Activated T-cell treated with anti-CD3 and anti-CD28 coated beads, Interleukin-2, amount 50 U/mL, for 48 hours (primary cell): ENCODE results near the gene NRTN.
"Not testable (repeated sequence)": the region's sequence is repeated elsewhere in the genome, so short reads cannot be mapped to it uniquely, and the experiment has no call there.

Experiments used
- DNase-seq, 2 experiments: peaks; one replicate each; pipeline ENCODE4 v3.0.0-alpha.2; 2020

Gene NRTN

DNA sequence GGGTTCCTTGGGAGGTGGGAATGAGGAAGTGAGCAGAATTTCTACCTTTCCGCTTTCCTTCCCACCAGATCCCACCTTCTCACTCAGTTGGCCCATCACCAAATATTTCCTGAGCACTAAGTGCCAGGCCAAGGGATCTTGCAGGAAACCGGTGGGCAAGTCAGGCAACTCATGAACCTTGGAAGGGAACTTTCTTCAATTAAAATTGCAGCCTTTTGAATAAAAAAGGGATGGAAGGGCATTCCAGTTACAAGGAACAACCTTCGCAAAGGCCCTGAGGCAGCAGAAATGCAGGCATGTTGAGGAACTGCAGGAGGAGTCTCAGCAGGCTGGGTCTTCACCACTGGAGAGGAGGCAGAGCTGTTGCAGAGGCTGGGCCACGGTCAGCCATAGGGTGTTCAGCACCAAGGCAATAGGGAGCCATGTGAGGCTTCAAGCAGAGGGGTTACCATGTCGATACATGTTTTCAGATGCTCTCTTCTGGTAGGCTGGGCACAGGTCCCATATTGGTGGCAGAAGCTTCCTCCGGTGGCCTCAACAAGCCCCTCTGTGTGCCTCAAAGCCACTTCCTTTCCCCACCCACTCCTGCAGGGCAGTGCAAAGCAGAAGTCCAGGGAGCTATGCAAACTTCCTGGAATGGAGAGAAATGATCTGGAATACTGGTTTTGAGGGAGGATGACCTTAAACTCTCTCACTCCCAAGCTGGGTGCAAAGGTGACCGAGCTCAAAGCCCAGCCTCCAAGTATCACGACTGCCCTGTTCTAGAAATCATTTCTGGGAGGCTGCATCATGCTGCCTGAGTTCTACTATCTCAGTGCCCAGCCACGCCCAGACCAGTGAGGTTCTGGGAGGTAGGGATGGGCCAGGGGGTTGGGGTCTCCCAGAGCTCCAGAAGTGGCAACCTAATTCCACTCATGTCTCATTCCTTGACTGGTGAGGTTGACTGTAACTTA lies 34.5 kb downstream of the NRTN start, which contains the start of gene FUT6:
Gene FUT6 (minus strand): TSS at position 638 of the 953 bp plus-strand sequence. CDS start 7,135 bp downstream, outside the sequence.
- DNase-seq: no peak

DNA sequence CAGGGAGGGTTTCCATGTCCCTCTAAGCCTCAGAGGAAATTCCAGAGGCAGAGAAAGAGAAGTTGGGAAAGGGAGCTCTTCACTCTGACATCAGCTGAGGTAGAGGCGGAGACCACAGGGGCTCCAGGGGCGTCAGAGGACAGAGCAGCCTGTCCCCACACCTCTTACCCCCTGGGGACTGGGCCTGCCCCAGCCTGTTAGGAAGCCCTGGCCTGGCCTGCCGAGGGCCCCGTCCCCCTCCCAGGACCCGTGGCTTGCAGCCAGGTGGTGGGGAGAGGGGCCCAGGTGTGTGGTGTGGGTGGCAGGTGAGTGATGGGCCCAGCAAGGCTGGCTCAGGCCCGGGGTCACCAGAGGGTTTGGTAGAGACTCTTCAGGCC lies 36.9 kb downstream of the NRTN start:
- not testable (repeated sequence) for DNase-seq

DNA sequence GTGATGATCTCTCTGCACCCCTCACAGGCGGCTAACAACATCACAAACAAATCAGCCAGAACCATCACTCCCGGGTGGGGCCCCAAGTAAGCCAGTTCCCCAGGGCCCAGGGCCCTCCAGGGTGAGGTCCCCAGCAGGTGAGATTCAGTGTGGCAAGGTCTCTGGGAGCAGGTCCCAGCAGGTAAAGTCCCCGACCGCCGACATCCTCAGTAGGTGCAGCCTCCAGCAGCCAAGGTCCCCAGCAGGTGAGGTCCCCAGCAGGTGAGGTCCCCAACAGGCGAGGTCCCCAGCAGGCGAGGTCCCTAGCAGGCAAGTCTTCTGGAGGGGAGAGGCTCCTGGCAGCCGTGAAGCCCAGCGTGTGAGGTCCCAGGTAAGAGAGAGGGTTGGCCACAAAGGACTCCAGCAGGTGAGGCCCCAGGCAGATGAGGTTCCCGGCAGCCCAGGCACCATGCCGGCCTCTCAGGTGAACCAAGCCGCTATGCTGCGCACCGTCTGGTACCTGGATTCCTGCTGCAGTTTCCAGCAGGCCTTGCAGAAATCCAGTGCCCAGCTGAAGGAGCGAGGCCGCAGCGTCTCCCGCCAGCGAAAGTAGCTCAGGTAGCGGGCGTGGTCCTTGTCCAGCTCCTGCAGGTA lies 38.5 kb downstream of the NRTN start:
- DNase-seq: no peak

DNA sequence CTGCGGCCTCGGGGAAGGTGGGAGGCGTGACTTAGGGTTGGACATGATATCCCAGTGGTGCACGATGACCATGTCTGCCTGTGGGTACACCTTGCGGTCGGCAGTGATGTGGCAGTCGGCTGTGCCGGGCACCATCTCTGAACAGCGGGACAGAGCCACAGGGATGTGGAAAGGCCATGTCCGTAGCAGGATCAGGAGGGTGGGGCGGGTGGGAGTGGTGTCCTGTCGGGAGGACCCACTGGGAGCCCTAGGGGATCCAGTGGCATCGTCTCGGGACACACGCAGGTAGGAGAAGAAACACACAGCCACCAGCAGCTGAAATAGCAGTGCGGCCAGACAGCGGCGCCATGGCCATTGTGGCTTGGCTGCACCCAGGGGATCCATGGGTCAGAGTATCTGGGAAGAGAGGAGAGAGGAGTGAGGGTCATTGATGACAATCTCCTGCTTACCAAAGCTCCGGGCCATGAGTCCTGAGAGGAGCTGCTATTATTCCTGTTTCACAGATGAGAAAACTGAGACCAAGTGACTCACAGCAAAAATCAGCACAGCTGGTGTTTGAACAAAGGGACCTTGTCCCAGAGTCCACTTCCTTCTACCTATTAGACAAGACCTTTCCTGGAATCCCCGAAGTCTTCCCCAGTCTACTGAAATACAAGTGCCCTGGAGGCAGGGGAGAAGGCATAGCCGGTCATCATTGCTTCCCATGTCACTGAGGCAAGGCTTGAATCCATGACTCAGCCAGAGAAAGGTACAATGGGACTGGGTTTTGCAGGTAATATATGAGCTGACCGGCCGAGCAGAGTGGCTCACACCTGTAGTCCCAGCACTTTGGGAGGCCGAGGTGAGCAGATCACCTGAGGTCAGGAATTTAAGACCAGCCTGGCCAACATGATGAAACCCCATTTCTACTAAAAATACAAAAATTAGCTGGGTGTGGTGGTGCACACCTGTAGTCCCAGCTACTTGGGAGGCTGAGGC lies 39.9 kb downstream of the NRTN start:
- no peak for DNase-seq

DNA sequence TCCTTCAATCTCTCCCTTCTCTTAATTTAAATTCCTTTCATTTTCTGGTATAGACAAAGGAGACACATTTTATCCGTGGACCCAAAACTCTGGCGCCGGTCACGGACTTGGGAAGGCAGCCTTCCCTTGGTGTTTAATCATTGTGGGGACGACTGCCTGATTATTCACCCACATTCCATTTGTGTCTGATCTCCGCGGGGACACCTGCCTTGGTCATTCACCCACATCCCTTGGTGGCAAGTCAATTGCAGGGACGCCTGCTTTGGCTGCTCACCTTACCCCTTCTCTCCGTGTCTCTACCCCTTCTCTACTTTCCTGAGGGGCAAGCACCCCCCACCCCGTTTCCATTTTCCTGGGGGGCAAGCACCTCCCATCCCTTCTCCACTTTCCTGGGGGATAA lies 43.0 kb downstream of the NRTN start:
- DNase-seq: not testable (repeated sequence)

DNA sequence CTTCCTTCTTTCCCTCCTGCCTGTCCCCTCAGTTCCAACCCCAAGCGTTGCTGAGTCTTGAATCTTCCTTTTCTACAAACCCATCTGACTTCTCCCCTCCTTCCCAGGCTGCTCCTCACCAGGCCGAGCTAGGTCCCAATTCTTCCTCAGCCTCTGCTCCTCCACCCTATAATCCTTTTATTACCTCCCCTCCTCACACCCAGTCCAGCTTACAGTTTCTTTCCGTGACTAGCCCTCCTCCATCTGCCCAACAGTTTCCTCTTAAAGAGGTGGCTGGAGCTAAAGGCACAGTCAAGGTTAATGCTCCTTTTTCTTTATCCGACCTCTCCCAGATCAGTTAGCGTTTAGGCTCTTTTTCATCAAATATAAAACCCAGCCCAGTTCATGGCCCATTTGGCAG lies 43.8 kb downstream of the NRTN start:
- DNase-seq: not testable (repeated sequence)

DNA sequence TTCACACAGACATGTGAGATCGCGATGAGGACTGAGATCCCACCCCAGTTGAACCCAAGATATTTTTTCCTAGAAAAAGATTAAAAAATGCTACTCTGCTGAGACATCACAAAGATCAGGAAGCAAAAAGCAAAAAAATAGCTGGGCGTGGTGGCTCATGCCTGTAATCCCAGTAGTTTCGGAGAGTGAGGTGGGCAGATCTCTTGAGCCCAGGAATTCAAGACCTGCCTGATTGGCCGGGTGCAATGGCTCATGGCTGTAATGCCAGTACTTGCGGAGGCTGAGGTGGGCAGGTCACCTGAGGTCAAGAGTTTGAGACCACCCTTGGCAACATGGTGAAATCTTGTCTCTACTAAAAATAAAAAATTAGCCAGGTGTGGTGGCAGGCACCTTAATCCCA lies 45.3 kb downstream of the NRTN start:
- DNase-seq: no peak

DNA sequence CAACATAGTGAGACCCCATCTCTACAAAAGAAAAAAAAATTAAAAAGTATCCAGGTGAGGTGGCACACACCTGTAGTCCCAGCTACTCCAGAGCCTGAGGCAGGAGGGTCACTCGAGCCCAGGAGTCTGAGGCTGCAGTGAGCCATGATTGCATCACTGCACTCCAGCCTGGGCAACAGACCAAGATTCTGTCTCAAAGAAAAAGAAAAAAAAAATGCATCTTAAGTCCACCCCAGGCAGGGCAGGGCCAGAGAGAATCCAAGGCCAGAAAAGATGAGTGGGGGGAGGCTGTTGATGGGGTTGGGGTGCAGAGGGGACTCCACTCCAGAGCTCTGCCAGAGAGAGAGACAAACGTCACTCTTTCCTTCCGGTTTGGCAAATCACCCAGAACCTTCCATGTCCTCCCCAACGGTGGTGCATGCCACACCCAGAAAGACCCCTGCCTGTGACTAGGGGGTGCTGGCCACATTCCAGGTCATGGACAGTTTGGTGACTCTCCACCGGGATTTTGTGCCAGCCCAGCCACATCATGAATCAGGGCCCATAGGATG lies 46.0 kb downstream of the NRTN start:
- DNase-seq: no peak

DNA sequence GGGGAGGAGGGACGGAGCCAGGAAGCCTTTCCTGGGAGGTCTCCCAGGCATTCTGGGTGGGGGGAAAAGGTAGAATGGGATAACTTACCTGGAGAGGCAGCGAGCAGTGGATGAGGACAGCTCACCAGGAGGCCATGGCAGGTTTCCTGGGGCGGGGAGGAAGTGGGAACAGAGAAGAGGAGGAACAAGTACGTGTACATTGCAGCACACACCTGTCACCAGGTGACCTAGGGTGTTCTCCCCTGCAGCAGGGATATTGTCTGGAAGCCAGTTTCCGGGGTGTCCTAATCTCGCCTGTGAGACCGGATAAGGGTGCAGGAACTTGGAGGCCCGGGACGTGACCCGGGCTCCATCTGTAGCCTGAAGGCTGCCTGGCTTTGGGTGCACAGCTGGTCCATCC lies 46.4 kb downstream of the NRTN start, which contains the start of gene FUT3:
Gene FUT3 (minus strand): TSS at position 148 of the 400 bp plus-strand sequence.
- no peak for DNase-seq

DNA sequence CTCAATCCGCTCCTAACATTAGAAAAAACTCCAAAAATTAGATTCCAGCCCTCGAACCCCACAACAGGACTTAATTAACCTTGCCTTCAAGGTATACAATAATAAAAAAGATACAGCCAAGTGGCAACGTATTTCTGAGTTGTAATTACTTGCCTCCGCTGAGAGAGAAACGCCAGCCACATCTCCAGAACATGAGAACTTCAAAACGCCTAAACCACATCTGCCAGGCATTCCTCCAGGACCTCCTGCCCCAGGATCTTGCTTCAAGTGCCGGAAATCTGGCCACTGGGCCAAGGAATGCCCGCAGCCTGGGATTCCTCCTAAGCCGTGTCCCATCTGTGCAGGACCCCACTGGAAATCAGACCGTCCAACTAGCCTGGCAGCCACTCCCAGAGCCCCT lies 49.3 kb downstream of the NRTN start:
- DNase-seq: not testable (repeated sequence)

DNA sequence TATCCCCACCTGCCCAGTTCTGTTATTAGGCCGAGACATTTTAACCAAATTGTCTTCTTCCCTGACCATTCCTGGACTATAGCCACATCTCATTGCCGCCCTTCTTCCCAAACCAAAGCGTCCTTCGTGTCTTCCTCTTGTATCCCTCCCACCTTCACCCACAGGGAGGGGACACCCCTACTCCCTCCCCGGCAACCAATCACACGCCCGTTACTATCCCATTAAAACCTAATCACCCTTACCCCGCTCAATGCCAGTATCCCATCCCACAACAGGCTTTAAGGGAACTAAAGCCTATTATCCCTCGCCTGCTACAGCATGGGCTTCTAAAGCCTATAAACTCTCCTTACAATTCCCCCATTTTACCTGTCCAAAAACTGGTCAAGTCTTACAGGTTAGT lies 50.3 kb downstream of the NRTN start:
- DNase-seq: not testable (repeated sequence)

DNA sequence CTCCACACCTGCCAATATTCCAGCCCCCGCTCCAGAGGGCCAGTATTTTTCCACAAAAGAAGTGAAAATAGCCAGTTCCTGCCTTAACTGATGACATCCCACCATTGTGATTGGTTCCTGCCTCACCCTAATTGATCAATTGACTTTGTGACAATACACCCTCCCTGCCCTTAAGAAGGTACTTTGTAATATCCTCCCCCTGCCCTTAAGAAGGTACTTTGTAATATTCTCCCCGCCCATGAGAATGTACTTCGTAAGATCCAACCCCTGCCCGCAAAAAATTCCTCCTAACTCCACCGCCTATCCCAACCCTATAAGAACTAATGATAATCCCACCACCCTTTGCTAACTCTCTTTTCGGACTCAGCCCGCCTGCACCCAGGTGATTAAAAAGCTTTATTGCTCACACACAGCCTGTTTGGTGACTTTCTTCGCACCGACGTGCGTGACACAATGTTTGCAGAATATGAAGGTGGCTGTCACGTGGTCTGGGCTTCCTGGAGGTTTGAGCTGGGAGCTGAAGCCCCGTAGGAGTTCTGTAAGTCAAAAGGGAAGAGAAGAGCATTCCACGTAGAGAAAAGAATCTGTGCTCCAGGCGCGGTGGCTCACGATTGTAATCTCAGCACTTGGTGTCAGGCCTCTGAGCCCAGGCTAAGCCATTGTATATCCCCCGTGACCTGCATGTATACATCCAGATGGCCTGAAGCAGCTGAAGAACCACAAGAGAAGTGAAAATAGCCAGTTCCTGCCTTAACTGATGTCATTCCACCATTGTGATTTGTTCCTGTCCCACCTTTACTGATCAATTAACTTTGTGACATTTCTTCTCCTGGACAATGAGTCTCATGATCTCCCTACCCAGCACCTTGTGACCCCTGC lies 52.6 kb downstream of the NRTN start:
- DNase-seq: no peak

DNA sequence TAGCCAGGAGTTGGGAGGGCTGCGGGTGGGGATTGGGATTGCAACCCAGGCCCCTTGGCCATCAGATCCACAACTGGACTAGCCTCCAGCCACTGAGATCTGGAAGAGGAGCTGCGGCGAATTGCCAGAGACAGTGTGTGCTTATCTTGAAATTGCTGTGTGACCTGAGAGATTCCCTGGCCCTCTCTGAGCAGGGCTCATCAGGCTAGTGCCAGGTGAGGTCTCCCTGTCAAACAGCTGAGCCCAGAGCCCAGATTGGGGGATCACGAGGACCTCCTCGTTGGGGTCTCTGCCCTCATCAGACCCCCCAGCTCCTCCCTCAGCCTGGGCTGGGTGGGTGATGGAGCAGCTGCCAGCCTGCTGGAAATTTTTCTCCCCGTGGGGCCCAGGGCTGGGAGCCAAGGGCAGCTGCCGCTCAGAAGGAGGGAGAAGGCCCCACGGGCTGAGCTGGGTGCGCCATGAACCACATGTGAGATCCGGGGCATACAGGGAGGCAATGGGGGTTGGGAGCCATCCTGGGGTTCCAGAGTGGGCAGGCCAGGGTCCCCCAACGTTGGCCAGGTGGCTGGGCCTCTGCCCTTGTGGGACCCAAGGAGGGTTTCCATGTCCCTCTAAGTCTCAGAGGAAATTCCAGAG lies 58.3 kb downstream of the NRTN start:
- DNase-seq: no peak

DNA sequence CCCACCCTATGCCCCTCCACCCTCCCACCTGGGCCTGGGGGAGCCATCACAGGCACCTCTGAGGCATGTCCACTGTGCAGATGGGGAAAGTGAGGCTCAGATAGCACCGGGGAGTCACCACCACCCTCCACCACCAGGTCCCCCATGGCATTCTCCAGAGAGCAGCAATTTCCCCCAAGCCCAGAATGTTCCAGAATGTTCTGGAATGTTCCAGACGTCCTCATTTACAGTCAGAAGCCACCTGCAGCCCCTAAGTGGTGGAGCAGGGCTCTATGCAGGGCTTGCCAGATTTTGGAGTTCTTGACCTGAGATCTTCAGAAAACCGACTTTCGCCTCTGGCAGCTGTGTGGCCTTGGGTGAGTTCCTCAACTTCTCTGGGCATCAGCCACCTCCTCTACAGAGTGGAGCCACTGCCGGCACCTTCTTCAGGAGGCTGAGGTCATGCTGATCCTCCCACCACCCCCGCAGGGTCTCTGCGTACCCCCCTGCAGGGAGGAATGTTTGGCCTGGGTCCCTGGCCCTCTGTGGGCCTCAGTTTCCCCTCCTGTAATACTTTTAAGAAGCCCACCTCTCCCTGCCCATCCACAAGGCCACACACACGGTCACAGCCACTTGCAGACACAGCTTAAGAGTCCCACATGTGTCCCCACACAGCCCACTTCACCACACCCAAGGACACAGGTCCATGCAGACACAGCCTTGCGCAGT lies 59.3 kb downstream of the NRTN start:
- no peak for DNase-seq

DNA sequence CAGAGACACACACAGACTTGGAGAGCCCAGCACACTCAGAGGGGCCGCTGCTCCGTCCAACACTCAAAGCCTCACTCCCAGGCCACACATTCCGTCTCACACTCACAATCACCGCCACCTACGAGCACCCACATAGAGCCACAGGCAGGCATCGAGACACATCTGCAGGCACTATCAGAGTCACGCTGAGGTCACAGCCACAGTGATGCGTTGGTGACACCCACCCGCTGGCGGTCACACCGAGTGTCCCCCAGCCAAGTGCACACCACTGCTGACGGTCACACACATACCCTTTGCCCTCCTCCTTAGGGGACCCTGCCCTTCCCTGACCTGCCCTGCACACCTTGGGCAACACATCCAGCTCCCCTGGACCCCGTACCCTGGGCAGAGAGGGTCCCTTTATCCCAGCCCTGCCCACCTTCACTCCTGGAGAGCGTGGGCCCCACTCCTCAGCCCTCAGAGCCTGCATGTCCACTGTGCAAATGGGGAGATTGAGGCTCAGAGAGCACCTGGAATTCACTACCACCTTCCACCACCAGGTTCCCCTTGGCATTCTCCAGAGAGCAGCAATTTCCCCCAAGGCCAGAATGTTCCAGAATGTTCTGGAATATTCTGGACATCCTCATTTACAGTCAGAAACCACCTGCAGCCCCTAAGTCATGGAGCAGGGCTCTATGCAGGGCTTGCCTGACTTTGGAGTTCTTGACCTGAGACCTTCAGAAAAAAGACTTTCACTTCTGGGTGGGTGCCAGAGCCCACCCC lies 60.0 kb downstream of the NRTN start:
- no peak for DNase-seq

DNA sequence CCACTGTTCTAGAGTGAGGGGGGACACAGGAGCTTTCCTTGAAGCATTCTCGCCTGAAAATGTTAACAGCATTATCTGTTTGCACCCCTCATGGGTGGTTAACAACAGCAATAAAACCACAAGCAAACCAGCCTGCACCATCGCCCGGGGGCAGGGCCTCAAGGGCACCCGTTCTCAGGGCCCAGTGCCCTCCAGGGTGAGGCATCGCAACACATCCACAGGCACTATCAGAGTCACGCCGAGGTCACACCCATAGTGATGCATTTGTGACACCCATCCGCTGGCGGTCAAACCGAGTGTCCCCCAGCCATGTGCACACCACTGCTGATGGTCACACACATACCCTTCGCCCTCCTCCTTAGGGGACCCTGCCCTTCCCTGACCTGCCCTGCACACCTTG lies 60.9 kb downstream of the NRTN start:
- no peak for DNase-seq

DNA sequence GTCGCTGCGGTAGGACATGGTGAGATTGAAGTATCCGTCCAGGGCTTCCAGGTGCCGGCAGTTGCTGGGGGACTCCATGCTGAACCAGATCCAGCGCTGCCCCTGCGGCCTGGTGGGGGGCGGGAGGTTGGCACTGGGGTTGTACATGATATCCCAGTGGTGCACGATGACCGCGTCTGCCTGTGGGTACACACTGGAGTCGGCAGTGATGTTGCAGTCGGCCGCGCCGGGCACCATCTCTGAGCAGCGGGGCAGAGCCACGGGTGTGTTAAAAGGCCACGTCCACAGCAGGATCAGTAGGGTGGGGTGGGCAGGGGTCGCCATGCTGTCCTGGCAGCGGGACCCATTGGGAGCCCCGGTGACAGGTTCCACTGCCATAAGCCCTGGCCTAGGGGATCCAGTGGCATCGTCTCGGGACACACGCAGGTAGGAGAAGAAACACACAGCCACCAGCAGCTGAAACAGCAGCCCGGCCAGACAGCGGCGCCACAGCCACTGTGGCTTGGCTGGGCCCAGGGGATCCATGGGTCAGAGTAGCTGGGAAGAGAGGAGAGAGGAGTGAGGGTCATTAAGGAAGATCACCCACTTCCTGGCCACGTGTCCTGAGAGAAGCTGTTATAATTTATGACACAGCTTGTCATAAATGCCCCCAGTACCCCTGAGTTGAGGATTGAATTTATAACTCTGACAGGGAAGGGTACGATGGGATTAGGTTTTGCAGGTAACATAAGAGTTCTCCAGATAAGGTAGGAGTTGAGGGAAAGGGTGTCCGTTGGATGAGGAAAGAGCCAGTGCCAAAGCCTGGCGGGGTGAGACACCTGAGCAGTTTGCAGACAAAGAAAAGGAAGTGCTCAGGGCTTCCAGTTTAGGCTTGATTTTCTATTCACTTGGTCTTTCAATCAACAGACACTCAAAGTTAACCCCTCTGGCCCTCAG lies 62.6 kb downstream of the NRTN start:
- no peak for DNase-seq

DNA sequence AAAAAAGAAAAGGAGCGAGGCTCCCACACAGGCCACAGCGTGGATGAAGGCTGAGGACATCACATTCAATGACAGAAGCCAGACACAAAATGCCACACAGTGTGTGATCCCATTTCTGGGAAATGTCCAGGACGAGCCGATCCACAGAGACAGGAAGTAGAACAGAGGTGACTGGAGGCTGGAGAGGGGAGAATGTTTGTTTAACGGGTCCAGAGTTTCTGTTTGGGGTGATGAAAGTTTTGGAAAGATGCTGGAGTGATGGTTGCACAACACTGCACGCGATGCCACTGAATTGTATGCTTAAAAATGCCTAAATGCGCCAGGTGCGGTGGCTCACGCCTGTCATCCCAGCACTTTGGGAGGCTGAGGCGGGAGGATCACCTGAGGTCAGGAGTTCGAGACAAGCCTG lies 66.1 kb downstream of the NRTN start:
- no peak for DNase-seq
